GM19372 (cell line): Measurements from ENCODE around the gene NAPG.
"Not testable (repeated sequence)": the region's sequence is repeated elsewhere in the genome, so short reads cannot be mapped to it uniquely, and the experiment has no call there.

Experiments used
- ATAC-seq: cut with Tn5 transposase; IDR thresholded peaks from one replicate; pipeline ENCODE4 v1.9.1; 2021; ENCODE audit warnings: mild to moderate bottlenecking, low read depth, moderate library complexity; ENCODE audit not compliant: unreplicated experiment

The NAPG gene

DNA sequence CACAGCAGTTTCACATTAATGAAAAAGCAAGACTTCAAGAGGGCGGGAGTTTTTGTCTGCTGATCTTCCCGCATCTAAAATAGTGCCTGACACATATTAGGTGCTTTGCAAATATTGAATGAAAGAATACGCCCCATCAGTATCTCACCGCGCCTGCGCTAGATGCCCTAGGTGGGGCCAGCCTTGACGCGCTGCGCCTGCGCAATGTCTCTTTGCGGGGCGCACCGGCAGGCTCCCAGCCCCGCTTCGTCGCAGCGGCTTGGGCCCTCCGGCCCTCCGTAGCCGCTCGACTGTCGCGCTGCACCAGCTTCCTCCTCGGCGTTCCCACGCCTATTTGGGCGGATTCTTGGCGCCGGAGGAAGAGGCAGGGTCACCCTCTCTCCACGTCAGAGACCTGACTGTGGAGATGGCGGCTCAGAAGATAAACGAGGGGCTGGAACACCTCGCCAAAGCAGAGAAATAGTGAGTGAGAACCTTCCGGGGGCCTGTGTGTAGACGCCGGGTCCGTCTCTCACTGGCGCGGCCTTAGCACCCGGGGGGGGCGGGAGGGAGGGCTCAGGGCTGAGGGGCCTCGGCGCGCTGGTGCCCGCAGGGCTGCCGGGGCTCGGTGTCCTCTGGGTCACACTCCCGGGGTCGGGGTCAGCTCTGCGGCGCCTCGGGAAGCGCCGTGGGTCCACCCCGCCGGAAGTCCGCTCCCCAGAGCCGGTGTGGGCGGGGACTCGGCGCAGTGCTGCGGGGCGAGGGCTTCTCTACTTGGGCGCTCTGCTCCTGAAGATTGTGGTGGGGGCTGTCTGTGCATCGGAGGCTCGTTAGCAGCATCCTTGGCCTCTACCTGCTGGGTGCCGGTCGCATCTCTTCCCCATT, at the start of gene NAPG:
Gene NAPG, plus strand, starts transcription at position 331 of the 864 bp plus-strand sequence. Its CDS starts 76 bp downstream, at position 407.
- peak; percentile 66 for ATAC-seq

DNA sequence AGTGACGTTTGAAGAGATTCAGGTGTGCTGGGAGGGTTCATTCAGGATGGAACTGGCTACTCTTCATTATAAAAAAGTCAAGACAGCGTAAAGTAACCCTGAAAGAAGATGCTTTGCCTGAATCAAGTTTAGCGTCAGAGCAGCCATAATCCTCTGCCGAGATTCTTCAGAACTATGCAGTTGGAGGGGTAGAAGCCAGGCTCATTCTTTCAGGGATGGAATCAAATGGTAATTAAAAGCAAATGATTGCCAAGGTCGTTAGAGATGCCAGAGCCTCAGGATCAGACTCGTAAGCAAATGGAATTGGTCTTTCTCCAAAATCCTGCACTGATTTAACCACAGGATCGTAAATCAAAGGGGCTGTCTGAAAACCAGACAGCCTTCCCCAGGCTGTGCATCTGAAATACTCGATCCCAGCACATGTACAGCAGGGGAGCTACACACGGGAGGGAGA, 49.5 kb upstream of the NAPG start:
- ATAC-seq, result no peak

DNA sequence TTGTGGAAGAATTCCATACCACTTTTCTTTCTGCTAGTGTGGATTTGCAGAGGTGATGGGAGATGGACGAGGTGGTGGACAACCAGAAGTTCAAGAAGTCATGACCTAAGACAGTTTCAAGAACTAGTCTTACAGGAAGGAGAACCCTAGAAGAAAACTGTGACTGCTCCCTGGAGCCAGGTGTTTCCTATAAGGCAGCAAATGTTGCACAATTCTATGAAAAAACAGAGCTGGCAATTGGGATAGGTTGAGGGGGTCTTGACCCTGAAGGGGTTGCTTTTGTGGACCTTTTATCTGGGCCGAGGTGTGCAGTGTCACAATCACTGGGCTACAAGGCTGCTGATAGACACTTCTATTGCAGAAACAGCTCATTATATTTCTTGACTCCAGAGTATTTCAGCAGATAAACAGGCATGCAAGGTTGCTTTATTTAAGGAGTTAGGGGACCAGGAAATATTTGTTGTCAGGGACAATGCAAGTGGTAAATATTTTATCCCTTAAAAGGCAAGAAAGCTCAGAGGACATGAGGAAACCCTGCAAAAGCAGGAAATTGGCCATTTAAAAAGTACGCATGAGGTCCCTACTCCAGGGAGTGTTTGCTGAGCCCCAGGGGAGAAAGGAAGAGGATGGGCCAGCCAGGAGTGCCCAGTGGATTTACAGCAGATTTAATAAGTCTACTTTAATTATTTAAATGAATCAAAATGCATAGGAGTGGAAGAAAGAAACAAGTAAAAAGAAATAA, 48.5 kb upstream of the NAPG start:
- no peak for ATAC-seq

DNA sequence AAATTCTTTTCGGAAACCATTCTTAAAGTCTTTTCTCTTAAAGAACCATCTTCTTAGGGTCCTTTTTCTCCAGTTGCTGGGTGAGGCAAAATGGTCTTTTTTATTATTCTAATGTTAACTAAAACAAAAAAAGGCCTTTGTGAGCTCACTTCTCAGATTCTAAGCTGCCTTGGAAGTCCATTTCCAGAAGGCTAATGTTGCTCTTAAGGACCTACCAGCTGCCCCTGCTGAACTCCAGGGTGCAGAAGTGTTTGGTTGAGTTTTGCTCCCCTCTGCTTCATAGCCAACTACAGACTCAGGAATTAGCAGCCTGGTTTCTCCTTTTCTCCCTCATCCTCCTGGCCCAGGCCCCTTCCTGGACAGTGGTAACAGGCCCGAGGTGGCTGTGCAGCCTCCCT, 48.0 kb upstream of the NAPG start:
- ATAC-seq, result no peak

DNA sequence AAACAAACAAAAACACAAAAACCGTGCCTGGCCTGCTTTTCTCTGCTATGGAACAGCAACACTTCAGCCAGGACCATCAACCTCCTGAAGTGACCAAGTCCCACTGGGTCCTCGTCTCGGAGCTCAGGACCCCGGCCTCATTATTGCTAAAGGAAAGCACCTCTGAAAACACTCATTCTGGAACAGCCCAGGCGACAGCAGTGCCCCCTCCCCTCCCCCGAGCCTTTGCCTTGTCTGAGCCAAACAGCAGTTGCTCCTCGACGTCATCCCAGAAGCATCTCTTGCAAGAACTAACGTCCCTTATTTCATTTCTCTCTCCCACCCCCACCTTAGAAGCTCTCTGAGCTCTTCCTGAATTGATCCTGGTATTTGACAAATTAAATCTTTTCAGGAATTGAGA, 44.0 kb upstream of the NAPG start:
- ATAC-seq, result no peak

DNA sequence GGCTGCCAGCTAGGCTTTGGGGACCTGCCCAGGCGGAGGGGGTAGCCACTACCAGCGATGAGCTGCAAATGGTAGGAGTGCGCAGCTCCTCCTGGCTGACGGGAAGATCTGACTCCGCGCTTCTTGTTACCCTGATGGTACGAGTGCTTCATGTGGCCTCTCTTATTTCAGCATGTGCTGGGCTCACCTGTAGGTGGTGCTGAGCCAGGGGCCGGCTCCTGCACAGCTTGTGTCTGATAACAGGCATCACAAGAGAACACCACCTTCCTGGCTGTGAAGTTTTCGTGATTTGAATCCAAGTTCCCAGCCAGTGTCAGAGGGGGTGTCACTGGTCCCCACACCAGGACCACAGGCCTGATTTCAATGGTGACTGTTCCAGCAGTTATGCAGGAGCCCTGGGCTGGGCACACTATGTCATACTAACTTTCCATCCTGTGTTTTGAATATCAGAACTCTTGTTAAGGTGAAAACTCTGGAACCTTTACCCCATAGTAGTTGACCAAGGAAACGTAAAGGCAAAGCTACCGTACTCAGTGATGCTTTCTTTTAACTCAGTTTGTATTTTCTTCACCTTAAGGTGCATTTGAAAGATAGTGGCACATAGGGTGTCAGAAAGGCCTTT, 43.4 kb upstream of the NAPG start:
- peak; percentile 36 for ATAC-seq

DNA sequence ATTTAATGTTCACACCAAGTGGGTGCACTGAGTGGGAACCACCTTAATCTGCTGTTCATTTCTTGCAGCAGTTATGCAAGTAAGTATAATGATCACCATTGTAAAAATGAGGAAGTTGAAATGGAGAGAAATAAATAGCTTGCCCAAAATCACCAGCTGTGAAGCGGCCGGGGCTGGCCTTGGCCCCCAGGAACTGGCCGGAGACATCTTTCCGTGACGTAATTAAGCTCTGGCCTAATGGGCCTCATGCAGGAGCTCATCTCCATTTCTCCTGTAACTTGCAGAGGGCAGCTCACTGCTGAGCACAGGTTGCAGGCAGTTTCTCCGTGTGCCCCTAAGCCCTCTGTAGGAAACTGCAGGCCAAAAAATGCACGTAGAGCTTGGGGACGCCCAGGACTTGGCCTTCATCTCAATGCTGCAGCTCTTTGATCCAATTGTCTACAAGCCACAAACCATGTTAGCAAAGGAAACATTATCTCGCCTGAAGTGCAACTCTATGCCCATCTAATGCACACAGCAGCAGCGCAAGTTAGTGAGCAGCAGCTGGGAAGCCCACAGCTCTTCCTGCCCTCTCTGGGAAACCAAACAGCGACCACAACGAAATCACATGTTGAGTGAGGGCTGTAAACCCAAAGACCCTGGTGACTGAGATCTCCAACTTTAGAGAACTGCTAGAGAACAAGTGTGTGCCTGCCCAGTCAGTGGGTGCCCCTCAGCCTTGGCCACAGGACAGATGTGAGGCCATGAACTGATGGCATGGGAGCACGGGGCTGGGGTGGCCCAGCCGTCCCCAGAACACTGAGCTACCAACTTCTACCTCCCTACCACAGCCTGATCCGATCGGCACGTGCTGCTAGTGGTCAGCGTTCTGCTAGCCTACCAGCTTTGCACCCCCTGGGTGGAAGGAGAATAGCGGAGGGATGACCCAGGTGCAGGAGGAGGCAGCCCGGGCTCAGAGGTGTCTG, 42.6 kb upstream of the NAPG start:
- peak; percentile 80 for ATAC-seq

DNA sequence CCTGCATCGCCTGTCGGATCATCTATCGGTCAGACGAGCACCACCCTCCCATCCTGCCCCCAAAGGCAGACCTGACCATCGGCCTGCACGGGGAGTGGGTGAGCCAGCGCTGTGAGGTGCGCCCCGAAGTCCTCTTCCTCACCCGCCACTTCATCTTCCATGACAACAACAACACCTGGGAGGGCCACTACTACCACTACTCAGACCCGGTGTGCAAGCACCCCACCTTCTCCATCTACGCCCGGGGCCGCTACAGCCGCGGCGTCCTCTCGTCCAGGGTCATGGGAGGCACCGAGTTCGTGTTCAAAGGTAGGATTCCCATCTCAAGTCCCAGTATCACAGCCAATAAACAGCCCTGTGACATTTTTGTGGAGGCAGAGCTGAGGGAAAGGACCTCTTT, 40.4 kb upstream of the NAPG start:
- no peak for ATAC-seq

DNA sequence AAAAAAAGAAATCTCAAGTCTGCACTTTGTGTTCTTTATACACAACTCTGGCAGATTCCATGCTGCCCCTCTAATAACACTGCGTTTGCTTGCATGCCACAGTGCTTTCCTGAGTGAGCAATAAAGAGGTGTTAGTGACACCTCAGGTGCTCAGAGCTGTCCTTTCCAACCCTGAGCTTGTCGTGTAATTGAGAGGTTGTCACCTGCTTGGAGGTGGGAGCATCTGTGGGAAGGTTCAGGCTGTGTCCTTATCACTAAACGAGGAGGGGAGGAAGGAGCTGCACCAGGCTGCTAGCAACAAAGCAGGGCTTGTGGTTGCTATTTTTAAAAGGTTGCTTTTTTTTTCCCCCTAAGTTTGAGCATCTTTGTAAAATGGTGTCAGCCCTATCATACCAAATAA, 39.5 kb upstream of the NAPG start:
- no peak for ATAC-seq

DNA sequence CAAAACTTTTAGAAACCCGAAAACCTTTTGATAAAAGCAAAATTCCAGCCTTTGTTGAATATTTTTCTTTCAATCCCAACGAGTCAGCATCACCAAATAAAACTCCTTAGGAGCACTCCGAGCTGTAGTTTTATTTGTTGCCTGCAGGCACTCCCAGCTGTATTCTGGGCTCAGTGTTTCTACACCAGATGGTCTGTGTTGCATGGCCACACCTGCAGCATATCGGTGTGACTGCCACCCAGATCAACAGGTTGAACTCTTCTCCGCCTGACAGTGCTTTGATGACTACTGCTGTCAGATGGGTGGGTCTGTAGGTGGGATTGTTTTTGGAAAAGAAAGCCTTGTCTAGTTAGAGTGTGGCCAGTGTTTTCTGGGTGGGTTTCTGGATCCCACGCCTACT, 38.7 kb upstream of the NAPG start:
- ATAC-seq, result no peak

DNA sequence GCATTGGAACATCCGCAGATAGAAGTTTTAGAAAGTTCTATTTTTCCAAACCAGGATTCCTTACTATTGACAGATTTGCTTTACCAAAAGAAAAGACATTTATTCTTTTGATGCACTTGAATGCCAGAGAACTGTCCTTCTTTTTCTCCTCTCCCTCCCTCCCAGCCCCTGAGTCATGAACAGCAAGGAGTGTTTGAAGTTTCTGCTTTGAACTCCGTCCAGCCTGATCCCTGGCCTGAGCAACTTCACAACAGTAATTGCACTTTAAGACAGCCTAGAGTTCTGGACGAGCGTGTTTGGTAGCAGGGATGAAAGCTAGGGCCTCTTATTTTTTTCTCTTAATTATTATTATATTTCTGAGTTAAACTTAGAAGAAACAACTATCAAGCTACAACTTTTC, 37.8 kb upstream of the NAPG start:
- ATAC-seq, result no peak

DNA sequence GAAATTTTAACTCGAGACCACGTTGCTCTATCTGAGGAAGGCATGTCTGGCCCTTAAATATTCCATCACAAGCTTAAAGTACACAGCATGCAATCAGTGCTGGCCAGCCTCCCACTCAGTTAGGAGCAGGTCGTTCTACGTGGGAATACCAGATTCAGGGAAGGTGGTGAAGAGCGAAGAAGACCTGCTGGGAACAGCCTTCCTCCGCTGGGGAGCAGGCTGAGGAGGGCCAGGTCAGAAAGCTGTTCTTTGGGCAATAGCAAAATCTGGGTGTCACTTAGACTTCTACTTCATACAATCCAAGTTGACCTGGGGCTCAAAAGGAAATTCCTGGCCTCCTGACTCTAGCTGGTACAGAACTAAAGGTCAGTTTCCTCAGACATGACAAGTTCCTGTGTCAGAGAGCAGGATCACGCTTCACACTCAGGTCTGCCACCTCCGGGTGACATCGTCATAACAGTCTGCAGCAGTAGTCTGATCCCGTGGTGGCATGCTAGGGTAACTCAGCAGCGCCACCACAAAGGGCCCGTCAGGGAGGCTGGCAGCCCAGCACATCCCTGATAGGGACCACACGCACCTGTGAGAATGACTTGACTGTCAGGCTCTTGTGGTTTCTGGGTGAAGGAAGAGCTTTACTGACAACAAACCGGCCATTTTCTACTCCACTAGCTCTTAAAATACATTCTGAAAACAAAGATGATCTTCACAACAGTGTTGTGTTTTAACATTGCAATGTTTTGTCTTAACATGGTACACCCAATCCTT, 35.2 kb upstream of the NAPG start:
- peak; percentile 96 for ATAC-seq

DNA sequence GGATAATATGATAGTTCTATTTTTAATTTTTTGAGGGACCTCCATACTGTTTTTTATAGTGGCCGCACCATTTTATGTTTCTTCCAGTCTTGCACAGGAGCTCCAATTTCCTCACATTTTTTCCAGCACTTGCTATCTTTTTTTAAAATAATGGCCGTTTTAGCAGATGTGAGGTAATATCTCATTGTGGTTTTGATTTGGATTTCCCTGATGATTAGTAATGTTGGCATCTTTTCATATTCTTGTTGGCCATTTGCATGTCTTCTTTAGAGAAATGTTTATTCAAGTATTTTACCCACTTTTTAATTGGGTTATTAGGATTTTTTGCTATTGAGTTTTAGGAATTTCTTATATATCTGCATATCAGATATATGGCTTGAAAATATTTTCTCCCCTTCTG, 29.9 kb upstream of the NAPG start:
- ATAC-seq, result no peak

DNA sequence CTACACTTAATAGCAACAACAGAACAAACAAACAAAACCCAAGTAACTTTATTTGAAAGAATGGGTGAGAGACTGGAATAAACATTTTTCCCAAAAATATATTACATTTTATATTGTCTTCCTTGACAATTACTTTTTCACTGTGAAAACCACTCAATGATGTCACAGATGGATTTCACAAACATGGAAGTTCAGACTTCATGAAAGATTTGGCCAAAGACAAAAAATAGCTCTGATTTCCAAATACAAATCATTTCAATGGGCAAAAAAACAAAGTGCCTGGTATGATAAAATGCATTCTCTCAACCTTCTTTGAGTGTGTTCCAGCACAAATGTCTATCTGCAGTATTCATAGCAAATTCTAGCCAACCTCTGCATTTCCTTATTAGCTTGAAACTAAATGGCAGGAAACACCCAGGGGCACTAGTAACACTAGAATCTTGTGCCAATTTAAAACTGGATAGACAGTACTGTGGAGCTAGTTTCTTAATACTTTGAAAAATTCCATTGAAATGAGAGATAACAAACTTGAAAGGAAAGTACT, 28.5 kb upstream of the NAPG start:
- ATAC-seq, result no peak

DNA sequence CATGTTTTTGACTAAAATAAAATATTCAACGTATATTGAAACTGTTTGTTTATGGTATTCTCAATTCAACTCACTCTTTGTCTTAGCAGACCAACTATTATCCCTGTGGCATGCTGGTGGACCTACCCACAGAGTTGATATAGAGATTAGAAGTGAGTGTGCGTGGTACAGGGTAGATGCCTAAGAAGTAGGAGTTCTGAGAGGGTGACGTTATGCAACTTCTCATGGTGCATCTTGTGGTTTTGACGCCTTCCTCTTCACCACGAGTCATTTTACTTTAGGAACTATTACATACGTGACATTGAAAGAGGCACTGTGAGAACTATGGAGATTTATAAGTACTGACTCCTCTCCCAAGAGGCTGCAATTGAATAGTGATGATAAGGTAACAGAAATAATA, 26.6 kb upstream of the NAPG start:
- ATAC-seq, result no peak

DNA sequence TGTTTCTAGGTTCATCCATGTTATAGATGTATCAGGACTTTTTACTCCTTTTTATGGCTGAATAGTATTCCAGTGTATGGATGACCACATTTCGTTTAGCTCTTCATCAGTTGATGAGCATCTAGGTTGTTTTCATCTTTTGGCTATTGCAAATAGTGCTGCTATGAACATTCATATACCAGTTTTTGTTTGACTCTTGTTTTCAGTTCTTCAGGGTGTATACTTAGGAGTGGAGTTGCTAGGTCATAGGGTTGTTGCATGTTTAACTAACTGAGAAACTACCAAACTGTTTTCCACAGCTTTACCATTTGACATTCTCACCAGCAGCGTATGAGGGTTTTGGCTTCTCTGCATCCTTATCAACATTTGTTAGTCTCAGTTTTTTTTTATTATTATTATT, 25.8 kb upstream of the NAPG start:
- no peak for ATAC-seq

DNA sequence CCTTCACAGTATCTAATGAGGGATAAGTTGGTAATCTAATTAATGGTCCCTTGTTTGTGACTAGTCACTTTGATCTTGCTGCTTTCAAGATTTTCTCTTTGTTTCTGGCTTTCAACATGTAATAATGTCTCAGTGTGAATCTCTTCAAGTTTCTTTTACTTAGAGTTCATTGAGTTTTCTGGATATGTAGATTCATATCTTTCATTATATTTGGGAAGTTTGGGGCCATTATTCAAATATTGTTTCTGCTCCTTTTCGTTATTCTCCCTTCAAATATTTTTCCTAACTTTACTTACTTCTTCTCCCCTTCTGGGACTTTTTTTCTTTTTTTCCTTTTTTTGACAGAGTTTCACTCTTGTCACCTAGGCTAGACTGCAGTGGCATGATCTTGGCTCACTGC, 21.1 kb upstream of the NAPG start:
- no peak for ATAC-seq

DNA sequence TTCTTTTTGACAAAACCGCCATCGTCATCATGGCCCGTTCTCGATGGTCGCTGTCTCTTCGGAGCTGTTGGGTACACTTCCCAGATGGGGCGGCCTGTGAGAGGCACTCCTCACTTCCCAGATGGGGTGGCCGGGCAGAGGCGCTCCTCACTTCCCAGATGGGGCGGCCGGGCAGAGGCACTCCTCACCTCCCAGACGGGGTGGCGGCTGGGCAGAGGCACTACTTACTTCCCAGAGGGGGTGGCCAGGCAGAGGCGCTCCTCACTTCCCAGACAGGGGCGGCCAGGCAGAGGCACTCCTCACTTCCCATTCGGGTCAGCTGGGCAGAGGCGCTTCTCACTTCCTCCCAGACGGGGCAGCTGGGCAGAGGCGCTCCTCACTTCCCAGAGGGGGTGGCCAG, 19.9 kb upstream of the NAPG start:
- not testable (repeated sequence) for ATAC-seq

DNA sequence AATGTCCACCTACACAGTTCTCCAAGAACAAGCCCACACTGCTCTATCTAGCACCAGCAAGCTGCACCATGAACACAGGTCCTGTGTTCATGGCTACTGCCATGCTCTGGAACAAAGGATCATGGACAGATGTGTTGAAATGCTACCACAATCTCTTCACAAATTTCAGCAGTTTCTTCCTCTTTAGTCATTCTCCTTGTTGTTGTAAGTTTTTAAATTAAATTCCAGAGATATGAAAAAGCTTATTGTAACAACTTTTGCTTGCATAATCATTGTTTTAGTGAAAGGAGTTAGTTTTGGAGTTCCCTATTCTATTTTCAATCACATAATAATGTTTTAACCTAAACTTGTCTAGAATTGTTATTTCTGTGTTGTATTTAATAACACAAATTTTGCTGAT, 17.2 kb upstream of the NAPG start:
- no peak for ATAC-seq
